Panc1 (cell line): ENCODE data around the gene KLHL8. TPM values are rescaled to one million over a fixed set of nuclear protein-coding genes. Genes with fewer than 3 reads are reported as not detected.

ENCODE experiments used
- ATAC-seq: fragments of 200-7000 bp; cut with Tn5 transposase; 2 replicates; pipeline ENCODE4 v1.9.1; 2020; ENCODE audit warnings: mild to moderate bottlenecking, moderate library complexity
- Bru-seq: library from RNA; stranded (reverse); fragments of 400-500 nt; gene quantifications from one replicate; lab custom pipeline; 2021; lab: Mats Ljungman, UMichigan
- BruChase-seq, 2 experiments: library from RNA; stranded (reverse); fragments of 400-500 nt; gene quantifications; one replicate each; lab custom pipeline; 2021; lab: Mats Ljungman, UMichigan
- BruUV-seq: library from RNA; stranded (reverse); fragments of 400-500 nt; replicated peaks from 2 replicates; lab custom pipeline; 2021; lab: Mats Ljungman, UMichigan
- CTCF ChIA-PET: fragments of 300-600 bp; sonication (Branson Sonifier 250); formaldehyde crosslinking; loops from one replicate; lab custom pipeline; 2022; ENCODE audit warnings: antibody characterized with exemption; lab: Charles Lee
- POLR2A ChIA-PET: fragments of 300-600 bp; sonication (Branson Sonifier 250); formaldehyde crosslinking; loops from one replicate; lab custom pipeline; 2022; ENCODE audit warnings: antibody characterized with exemption; lab: Charles Lee
- DNase-seq: peaks from one replicate; pipeline ENCODE4 v3.0.0-alpha.2; 2010; ENCODE audit warnings: low read depth, low spot score
- H3K27ac ChIP-seq: 2 replicates; pipeline ENCODE4 v1.5.1; 2011; ENCODE audit warnings: mild to moderate bottlenecking, low read length, inconsistent platforms
- H3K27me3 ChIP-seq: fragments of 200-500 bp; sonication (Bioruptor generic); 2 replicates; pipeline ENCODE4 v1.6.0; 2014; ENCODE audit warnings: low read length, inconsistent platforms; ENCODE audit not compliant: control insufficient read depth, insufficient read depth
- H3K36me3 ChIP-seq: fragments of 200-500 bp; sonication (Bioruptor generic); 2 replicates; pipeline ENCODE4 v1.5.1; 2014; ENCODE audit warnings: inconsistent platforms, mild to moderate bottlenecking, low read length, moderate library complexity; ENCODE audit not compliant: control insufficient read depth, insufficient read depth
- H3K4me1 ChIP-seq: 2 replicates; pipeline ENCODE4 v1.5.1; 2011; ENCODE audit warnings: inconsistent platforms, mild to moderate bottlenecking, low read length, moderate library complexity; ENCODE audit not compliant: control insufficient read depth, insufficient read depth
- H3K4me3 ChIP-seq, 2 experiments: 2 replicates each; pipeline ENCODE4 v1.5.1; 2011 to 2012; ENCODE audit warnings: low read depth in 2 of 2, low read length in 2 of 2, mild to moderate bottlenecking in 2 of 2, inconsistent platforms in 1 of 2, moderate library complexity in 1 of 2
- H3K9me3 ChIP-seq: fragments of 200-500 bp; sonication (Bioruptor generic); 2 replicates; pipeline ENCODE4 v1.5.1; 2014; ENCODE audit warnings: low read depth, mild to moderate bottlenecking, inconsistent platforms, low read length, moderate library complexity; ENCODE audit not compliant: control insufficient read depth, insufficient read depth
- CTCF ChIP-seq: fragments of 450-650 bp; IDR thresholded peaks from 2 replicates; pipeline ENCODE4 v1.5.1; 2017; ENCODE audit warnings: mild to moderate bottlenecking
- POLR2AphosphoS5 ChIP-seq: IDR thresholded peaks from 2 replicates; pipeline ENCODE4 v1.6.1; 2012; ENCODE audit warnings: mild to moderate bottlenecking, low read depth, low read length, moderate library complexity
- REST ChIP-seq, 2 experiments: IDR thresholded peaks; 2 replicates each; pipeline ENCODE4 v1.6.1; 2011 to 2012; ENCODE audit warnings: low read depth in 2 of 2, control low read depth in 1 of 2, low read length in 1 of 2, mild to moderate bottlenecking in 1 of 2, moderate library complexity in 1 of 2; ENCODE audit not compliant: insufficient read depth in 1 of 2
- SIN3A ChIP-seq: IDR thresholded peaks from 2 replicates; pipeline ENCODE4 v1.6.1; 2012; ENCODE audit warnings: low read depth, mild to moderate bottlenecking, low read length, moderate library complexity, borderline replicate concordance; ENCODE audit not compliant: insufficient read depth
- in situ Hi-C: cut with HindIII; loops from 2 replicates; pipeline ENCODE4 v1.10.0; 2016; ENCODE audit warnings: low sequenced_read_pairs, low pct_unique_long_range_greater_than_20kb
- intact Hi-C: fragments of 100-400 bp; cut with micrococcal nuclease; formaldehyde crosslinking; loops from one replicate; pipeline ENCODE4 v1.10.0; 2022; ENCODE audit not compliant: unreplicated experiment
- long read RNA-seq: library from polyadenylated mRNA; unstranded; transcript quantifications from one replicate; pipeline ENCODE4 v2.0.0, GENCODE V29; 2021; ENCODE audit not compliant: unreplicated experiment
- polyA plus RNA-seq: library from polyadenylated mRNA; unstranded; fragments of >200 nt; gene quantifications from one replicate; pipeline ENCODE4 v1.2.1, GENCODE V29; 2012; ENCODE audit warnings: missing spikeins; ENCODE audit not compliant: insufficient read length
- total RNA-seq: library from RNA; stranded (reverse); gene quantifications from one replicate; pipeline ENCODE4 v1.2.1, GENCODE V29; 2021; ENCODE audit not compliant: unreplicated experiment

Gene KLHL8
- total RNA-seq (9.0 TPM), Bru-seq, nascent RNA (percentile 63 among the genes with signal in this experiment), BruChase-seq, experiment 1, labeled RNA remaining after a 2-hour chase (percentile 71 among the genes with signal in this experiment), BruChase-seq, experiment 2, labeled RNA remaining after a 6-hour chase (percentile 67 among the genes with signal in this experiment)
- polyA plus RNA-seq = 8.9 TPM
- long read RNA-seq, full-length matches to known transcripts = 21 of 24 reads
- long read RNA-seq, partial matches to known transcripts = 2 of 24 reads
- long read RNA-seq, other reads (novel, unspliced or antisense) = 1 of 24 reads

- peak within 1 kb of the TSS; percentile 84 for H3K27ac ChIP-seq
- H3K4me1 ChIP-seq = 0 out of 2 replicates have a peak, but pooled peaks cover 4% of the 10 kb centered on the region
- CTCF ChIA-PET = no interaction called here
- peak within 1 kb of the TSS; percentile 85 to 86 for H3K4me3 ChIP-seq
- no TSS peak for BruUV-seq
- TF ChIP-seq POLR2AphosphoS5 (0 out of 2 replicates have a peak, but pooled peaks have one; percentile 27), CTCF (peak; percentile 33), REST (IDR thresholded peaks at IDR 0.05; ENCODE audit: insufficient read depth in 1 of 2, low read depth in 2 of 2, low read length in 1 of 2) (no peak), SIN3A (peak; percentile 33; the same call in 1 of the 2 replicates)
- intact Hi-C loops = no loop called here
- peaks cover 4% of the 10 kb centered on the region; the same call in 1 of the 2 replicates for H3K36me3 ChIP-seq
- POLR2A ChIA-PET = interaction anchor here (0.6 kb wide), 1 partner anchor 115 kb away, joined by 4 read pairs; no protein-coding TSS in a partner anchor
- in situ Hi-C loops = no loop called here
- no peak for DNase-seq
- H3K27me3 ChIP-seq = no peaks in the 10 kb centered on the region
- ATAC-seq = peak; percentile 96
- H3K9me3 ChIP-seq = no peaks in the 10 kb centered on the region
Observed at GRCh38 chr4:87220094-87220822, at the start of gene KLHL8. KLHL8 (minus strand) TSS chr4:87220618; CDS start chr4:87195539, 25,079 bp downstream.

GRCh38 chr4:87270144-87270543, 49.7 kb upstream of the KLHL8 start:
- POLR2A ChIA-PET = no interaction called here
- in situ Hi-C loops (no loop called here), intact Hi-C loops (loop anchor here (2.0 to 5.0 kb wide), 2 partner anchors 92 to 197 kb away; no protein-coding TSS in a partner anchor)
- no peak for DNase-seq
- Histone ChIP-seq H3K27ac (no peak overlapping the region), H3K4me1 (no peaks in the 10 kb centered on the region), H3K27me3 (no peaks in the 10 kb centered on the region), H3K36me3 (no peaks in the 10 kb centered on the region), H3K4me3 (no peak overlapping the region), H3K9me3 (no peaks in the 10 kb centered on the region)
- no TSS peak for BruUV-seq
- TF ChIP-seq POLR2AphosphoS5 = no peak
- TF ChIP-seq SIN3A = no peak
- peak; percentile 62; the same call in 1 of the 2 replicates for TF ChIP-seq CTCF
- peak; percentile 78 for ATAC-seq
- CTCF ChIA-PET = no interaction called here
